Kidney epithelial cell (primary cell): ENCODE results near the gene PAX3. TPM values are rescaled to one million over a fixed set of nuclear protein-coding genes. Genes with fewer than 3 reads are reported as not detected.

Source experiments
- DNase-seq: peaks from one replicate; pipeline ENCODE4 v3.0.0-alpha.2; 2010; ENCODE audit warnings: low read depth
- H3K27me3 ChIP-seq: 2 replicates; pipeline ENCODE4 v1.6.0; 2011; ENCODE audit warnings: low read length; ENCODE audit not compliant: control insufficient read depth, insufficient read depth
- H3K36me3 ChIP-seq: 2 replicates; pipeline ENCODE4 v1.5.1; 2011; ENCODE audit warnings: low read length; ENCODE audit not compliant: control insufficient read depth, insufficient read depth
- H3K4me3 ChIP-seq: 2 replicates; pipeline ENCODE4 v1.5.1; 2011; ENCODE audit warnings: low read depth, mild to moderate bottlenecking, control low read depth, low read length
- total RNA-seq: library from RNA; depleted of rRNA; stranded (reverse); fragments of >200 nt; gene quantifications from 2 replicates; pipeline ENCODE4 v1.2.3, GENCODE V29; 2015
- TF ChIP-seq, protein P1 (sequence below): IDR thresholded peaks from 2 replicates; pipeline ENCODE4 v1.5.1; 2011; ENCODE audit warnings: mild to moderate bottlenecking, moderate library complexity, low read length, control low read depth, inconsistent platforms; ENCODE audit not compliant: insufficient read depth, poor library complexity, severe bottlenecking

PAX3 gene
- total RNA-seq, 1 donor from 2014 or later: not detected

GRCh38 chr2:222257645-222258044 is 41.2 kb downstream of the PAX3 start:
- Histone ChIP-seq H3K4me3 (no peak overlapping the region), H3K27me3 (no peaks in the 10 kb centered on the region), H3K36me3 (no peaks in the 10 kb centered on the region)
- TF ChIP-seq, protein P1, sequence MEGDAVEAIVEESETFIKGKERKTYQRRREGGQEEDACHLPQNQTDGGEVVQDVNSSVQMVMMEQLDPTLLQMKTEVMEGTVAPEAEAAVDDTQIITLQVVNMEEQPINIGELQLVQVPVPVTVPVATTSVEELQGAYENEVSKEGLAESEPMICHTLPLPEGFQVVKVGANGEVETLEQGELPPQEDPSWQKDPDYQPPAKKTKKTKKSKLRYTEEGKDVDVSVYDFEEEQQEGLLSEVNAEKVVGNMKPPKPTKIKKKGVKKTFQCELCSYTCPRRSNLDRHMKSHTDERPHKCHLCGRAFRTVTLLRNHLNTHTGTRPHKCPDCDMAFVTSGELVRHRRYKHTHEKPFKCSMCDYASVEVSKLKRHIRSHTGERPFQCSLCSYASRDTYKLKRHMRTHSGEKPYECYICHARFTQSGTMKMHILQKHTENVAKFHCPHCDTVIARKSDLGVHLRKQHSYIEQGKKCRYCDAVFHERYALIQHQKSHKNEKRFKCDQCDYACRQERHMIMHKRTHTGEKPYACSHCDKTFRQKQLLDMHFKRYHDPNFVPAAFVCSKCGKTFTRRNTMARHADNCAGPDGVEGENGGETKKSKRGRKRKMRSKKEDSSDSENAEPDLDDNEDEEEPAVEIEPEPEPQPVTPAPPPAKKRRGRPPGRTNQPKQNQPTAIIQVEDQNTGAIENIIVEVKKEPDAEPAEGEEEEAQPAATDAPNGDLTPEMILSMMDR: no peak
- DNase-seq: no peak

GRCh38 chr2:222256250-222256649 is 42.5 kb downstream of the PAX3 start:
- Histone ChIP-seq H3K36me3 (no peaks in the 10 kb centered on the region), H3K27me3 (no peaks in the 10 kb centered on the region), H3K4me3 (no peak overlapping the region)
- DNase-seq: no peak
- TF ChIP-seq, protein P1: no peak

- Histone ChIP-seq H3K27me3 (no peaks in the 10 kb centered on the region), H3K4me3 (no peak overlapping the region), H3K36me3 (no peaks in the 10 kb centered on the region)
- TF ChIP-seq, protein P1: no peak
- no peak for DNase-seq
These were observed 43.7 kb downstream of the PAX3 start for GRCh38 chr2:222255090-222255489.

GRCh38 chr2:222250313-222250712 is 48.5 kb downstream of the PAX3 start:
- DNase-seq: no peak
- TF ChIP-seq, protein P1: no peak
- no peaks in the 10 kb centered on the region for H3K27me3 ChIP-seq

GRCh38 chr2:222249444-222249843 is 49.4 kb downstream of the PAX3 start:
- Histone ChIP-seq H3K27me3 (no peaks in the 10 kb centered on the region), H3K36me3 (no peaks in the 10 kb centered on the region), H3K4me3 (no peak overlapping the region)
- no peak for DNase-seq
- TF ChIP-seq, protein P1: no peak

More at GRCh38 chr2:222250313-222250712, 48.5 kb downstream of the PAX3 start:
- no peaks in the 10 kb centered on the region for H3K36me3 ChIP-seq
- no peak overlapping the region for H3K4me3 ChIP-seq

- Histone ChIP-seq H3K4me3 (no peak overlapping the region), H3K36me3 (no peaks in the 10 kb centered on the region), H3K27me3 (no peaks in the 10 kb centered on the region)
- TF ChIP-seq, protein P1: no peak
- DNase-seq: no peak
These were observed 50.0 kb downstream of the PAX3 start for GRCh38 chr2:222248818-222249217.
